Effector memory CD8-positive, alpha-beta T cell (primary cell): ENCODE results near the gene LINGO4.
A peak's percentile ranks its signal among the peaks of the same experiment; 100 is the strongest.
"Not testable (repeated sequence)": the region's sequence is repeated elsewhere in the genome, so short reads cannot be mapped to it uniquely, and the experiment has no call there.

ENCODE experiments used
- ATAC-seq: fragments of 150-1000 bp; cut with Tn5 transposase; replicated peaks from 2 replicates; pipeline ENCODE4 v1.10.0; 2021; ENCODE audit warnings: mild to moderate bottlenecking, moderate library complexity
- DNase-seq, 3 experiments: peaks; one replicate each; pipeline ENCODE4 v3.0.0; 2021
- H3K27ac Mint-ChIP-seq, 2 donors: one replicate each; pipeline ENCODE4 v1.8.0; 2022; ENCODE audit warnings: mild to moderate bottlenecking in 2 of 2, mixed read lengths in 2 of 2, moderate library complexity in 2 of 2
- H3K27me3 Mint-ChIP-seq, 2 donors: one replicate each; pipeline ENCODE4 v1.8.0; 2022; ENCODE audit warnings: mixed read lengths in 2 of 2
- H3K36me3 Mint-ChIP-seq: one replicate; pipeline ENCODE4 v1.8.0; 2022; ENCODE audit warnings: mild to moderate bottlenecking, moderate library complexity, mixed read lengths; ENCODE audit not compliant: insufficient read depth
- H3K4me1 Mint-ChIP-seq, 2 donors: one replicate each; pipeline ENCODE4 v1.8.0; 2022; ENCODE audit warnings: low read depth in 2 of 2, mixed read lengths in 2 of 2
- H3K4me3 Mint-ChIP-seq, 2 donors: one replicate each; pipeline ENCODE4 v1.8.0; 2022; ENCODE audit warnings: mild to moderate bottlenecking in 2 of 2, mixed read lengths in 2 of 2, moderate library complexity in 2 of 2
- H3K9me3 Mint-ChIP-seq, 2 donors: one replicate each; pipeline ENCODE4 v1.8.0; 2022; ENCODE audit warnings: mixed read lengths in 2 of 2

The LINGO4 gene

GRCh38 chr1:151801846-151802245 is 3.4 kb downstream of the LINGO4 start:
- Mint-ChIP-seq H3K9me3 (no peaks in the 10 kb centered on the region), H3K4me3 (no peak overlapping the region), H3K4me1 (peaks cover 14 to 42% of the 10 kb centered on the region in 2 donors), H3K27ac (peak overlapping the region in 1 of 2 donors; percentile 60), H3K36me3 (peaks cover 3% of the 10 kb centered on the region), H3K27me3 (no peaks in the 10 kb centered on the region)
- DNase-seq, result no peak
- ATAC-seq, result no peak

- Mint-ChIP-seq H3K9me3 (no peaks in the 10 kb centered on the region), H3K27ac (peak overlapping the region in 1 of 2 donors; percentile 60), H3K4me3 (no peak overlapping the region), H3K27me3 (no peaks in the 10 kb centered on the region), H3K4me1 (peaks cover 18 to 42% of the 10 kb centered on the region in 2 donors), H3K36me3 (peaks cover 3% of the 10 kb centered on the region)
- ATAC-seq (no peak), DNase-seq (no peak)
Measured at GRCh38 chr1:151801310-151801820, 3.9 kb downstream of the LINGO4 start.

- peaks cover 3% of the 10 kb centered on the region for H3K36me3 Mint-ChIP-seq
- H3K9me3 Mint-ChIP-seq, result no peaks in the 10 kb centered on the region
- no peak for ATAC-seq
- H3K27me3 Mint-ChIP-seq, result no peaks in the 10 kb centered on the region
- H3K4me1 Mint-ChIP-seq, result peaks cover 18 to 38% of the 10 kb centered on the region in 2 donors
- peak overlapping the region; percentile 22 to 82 for H3K27ac Mint-ChIP-seq
- H3K4me3 Mint-ChIP-seq, result peak overlapping the region; percentile 25 to 67
- DNase-seq, result no peak
Measured at GRCh38 chr1:151800830-151801229, 4.4 kb downstream of the LINGO4 start.

- Mint-ChIP-seq H3K4me1 (peaks cover 18 to 32% of the 10 kb centered on the region in 2 donors), H3K9me3 (no peaks in the 10 kb centered on the region), H3K36me3 (peaks cover 3% of the 10 kb centered on the region), H3K27me3 (no peaks in the 10 kb centered on the region), H3K4me3 (peak overlapping the region in 1 of 2 donors; percentile 67), H3K27ac (peak overlapping the region in 1 of 2 donors; percentile 17)
- DNase-seq (no peak), ATAC-seq (no peak)
Measured at GRCh38 chr1:151799179-151800022, 5.8 kb downstream of the LINGO4 start.

- no peak for ATAC-seq
- no peak for DNase-seq
- no peaks in the 10 kb centered on the region for H3K27me3 Mint-ChIP-seq
- H3K27ac Mint-ChIP-seq, result no peak overlapping the region
- no peak overlapping the region for H3K4me3 Mint-ChIP-seq
- peaks cover 18 to 28% of the 10 kb centered on the region in 2 donors for H3K4me1 Mint-ChIP-seq
- no peaks in the 10 kb centered on the region for H3K9me3 Mint-ChIP-seq
- H3K36me3 Mint-ChIP-seq, result peaks cover 4% of the 10 kb centered on the region
Measured at GRCh38 chr1:151798571-151798970, 6.6 kb downstream of the LINGO4 start.

GRCh38 chr1:151790940-151791651 is 14.1 kb downstream of the LINGO4 start:
- H3K27me3 Mint-ChIP-seq, result no peaks in the 10 kb centered on the region
- no peak for ATAC-seq
- peak overlapping the region; percentile 98 to 99 for H3K4me3 Mint-ChIP-seq
- H3K27ac Mint-ChIP-seq, result peak overlapping the region; percentile 88 to 89
- peaks cover 19% of the 10 kb centered on the region for H3K36me3 Mint-ChIP-seq
- H3K4me1 Mint-ChIP-seq, result peaks cover 16 to 32% of the 10 kb centered on the region in 2 donors
- no peak for DNase-seq
- no peaks in the 10 kb centered on the region for H3K9me3 Mint-ChIP-seq

GRCh38 chr1:151790071-151790939 is 14.9 kb downstream of the LINGO4 start, which contains the start of gene TDRKH:
Gene TDRKH (minus strand): TSS chr1:151790500. CDS start chr1:151783022, 7,478 bp downstream.
- H3K36me3 Mint-ChIP-seq, result peaks cover 19% of the 10 kb centered on the region
- DNase-seq, result peak; percentile 95 to 97 (median 95)
- H3K27ac Mint-ChIP-seq, result peak within 1 kb of the TSS; percentile 88 to 89
- H3K27me3 Mint-ChIP-seq, result no peaks in the 10 kb centered on the region
- H3K4me1 Mint-ChIP-seq, result peaks cover 16 to 32% of the 10 kb centered on the region in 2 donors
- H3K9me3 Mint-ChIP-seq, result no peaks in the 10 kb centered on the region
- peak within 1 kb of the TSS; percentile 98 to 99 for H3K4me3 Mint-ChIP-seq
- ATAC-seq, result peak; percentile 92

- Mint-ChIP-seq H3K4me1 (peaks cover 16 to 32% of the 10 kb centered on the region in 2 donors), H3K4me3 (no peak overlapping the region), H3K27ac (no peak overlapping the region), H3K27me3 (no peaks in the 10 kb centered on the region), H3K36me3 (peaks cover 15% of the 10 kb centered on the region), H3K9me3 (no peaks in the 10 kb centered on the region)
- ATAC-seq, result no peak
- no peak for DNase-seq
Measured at GRCh38 chr1:151787689-151788088, 17.5 kb downstream of the LINGO4 start.

GRCh38 chr1:151783796-151784195 is 21.4 kb downstream of the LINGO4 start:
- Mint-ChIP-seq H3K4me1 (peaks cover 0 to 3% of the 10 kb centered on the region in 2 donors), H3K27me3 (no peaks in the 10 kb centered on the region), H3K36me3 (peaks cover 5% of the 10 kb centered on the region), H3K4me3 (no peak overlapping the region), H3K27ac (no peak overlapping the region), H3K9me3 (no peaks in the 10 kb centered on the region)
- no peak for ATAC-seq
- DNase-seq, result no peak

GRCh38 chr1:151782741-151783140 is 22.5 kb downstream of the LINGO4 start:
- DNase-seq (no peak), ATAC-seq (no peak)
- no peak overlapping the region for H3K4me3 Mint-ChIP-seq
- no peak overlapping the region for H3K27ac Mint-ChIP-seq
- peaks cover 13% of the 10 kb centered on the region for H3K36me3 Mint-ChIP-seq
- no peaks in the 10 kb centered on the region for H3K9me3 Mint-ChIP-seq
- H3K27me3 Mint-ChIP-seq, result no peaks in the 10 kb centered on the region
- H3K4me1 Mint-ChIP-seq, result no peaks in the 10 kb centered on the region

- H3K36me3 Mint-ChIP-seq, result peaks cover 15% of the 10 kb centered on the region
- not testable (repeated sequence) for ATAC-seq, H3K9me3 Mint-ChIP-seq, H3K27ac Mint-ChIP-seq, H3K4me3 Mint-ChIP-seq, H3K4me1 Mint-ChIP-seq, H3K27me3 Mint-ChIP-seq, DNase-seq
Measured at GRCh38 chr1:151782026-151782425, 23.2 kb downstream of the LINGO4 start.

GRCh38 chr1:151780736-151781135 is 24.5 kb downstream of the LINGO4 start:
- H3K4me3 Mint-ChIP-seq, ATAC-seq, DNase-seq, H3K9me3 Mint-ChIP-seq, H3K27ac Mint-ChIP-seq, H3K4me1 Mint-ChIP-seq, H3K27me3 Mint-ChIP-seq: not testable (repeated sequence)
- H3K36me3 Mint-ChIP-seq, result peaks cover 20% of the 10 kb centered on the region

- DNase-seq (no peak), ATAC-seq (no peak)
- no peaks in the 10 kb centered on the region for H3K9me3 Mint-ChIP-seq
- no peaks in the 10 kb centered on the region for H3K27me3 Mint-ChIP-seq
- no peak overlapping the region for H3K27ac Mint-ChIP-seq
- H3K4me1 Mint-ChIP-seq, result no peaks in the 10 kb centered on the region
- H3K36me3 Mint-ChIP-seq, result peaks cover 27% of the 10 kb centered on the region
- no peak overlapping the region for H3K4me3 Mint-ChIP-seq
Measured at GRCh38 chr1:151779852-151780251, 25.4 kb downstream of the LINGO4 start.
